GM15510 (cell line): ENCODE results near the gene H6PD.

ENCODE experiments used
- POLR2A ChIP-seq: IDR thresholded peaks from 3 replicates; pipeline ENCODE4 v1.6.1; 2011; ENCODE audit warnings: borderline replicate concordance; ENCODE audit not compliant: insufficient read length; ENCODE audit errors: extremely low read depth

Gene H6PD

GRCh38 chr1:9305216-9305615 is 70.6 kb downstream of the H6PD start:
- TF ChIP-seq POLR2A, result no peak

- no peak for TF ChIP-seq POLR2A
Measured at GRCh38 chr1:9306006-9306405, 71.4 kb downstream of the H6PD start.

- TF ChIP-seq POLR2A, result no peak
Measured at GRCh38 chr1:9307303-9307702, 72.7 kb downstream of the H6PD start.

GRCh38 chr1:9308236-9308785 is 73.7 kb downstream of the H6PD start:
- TF ChIP-seq POLR2A, result no peak

GRCh38 chr1:9309080-9309479 is 74.5 kb downstream of the H6PD start:
- no peak for TF ChIP-seq POLR2A

- TF ChIP-seq POLR2A, result no peak
Measured at GRCh38 chr1:9309991-9310390, 75.4 kb downstream of the H6PD start.

- TF ChIP-seq POLR2A, result no peak
Measured at GRCh38 chr1:9311029-9311428, 76.5 kb downstream of the H6PD start.

GRCh38 chr1:9311479-9311878 is 76.9 kb downstream of the H6PD start:
- no peak for TF ChIP-seq POLR2A

GRCh38 chr1:9312168-9312720 is 77.7 kb downstream of the H6PD start:
- TF ChIP-seq POLR2A, result no peak

GRCh38 chr1:9313576-9313975 is 79.0 kb downstream of the H6PD start:
- no peak for TF ChIP-seq POLR2A

- no peak for TF ChIP-seq POLR2A
Measured at GRCh38 chr1:9314111-9314510, 79.5 kb downstream of the H6PD start.

- no peak for TF ChIP-seq POLR2A
Measured at GRCh38 chr1:9314711-9315379, 80.3 kb downstream of the H6PD start.

GRCh38 chr1:9315411-9316079 is 81.0 kb downstream of the H6PD start:
- no peak for TF ChIP-seq POLR2A

GRCh38 chr1:9316080-9316444 is 81.5 kb downstream of the H6PD start:
- TF ChIP-seq POLR2A, result no peak

- no peak for TF ChIP-seq POLR2A
Measured at GRCh38 chr1:9316512-9316911, 81.9 kb downstream of the H6PD start.

- TF ChIP-seq POLR2A, result no peak
Measured at GRCh38 chr1:9317072-9317471, 82.5 kb downstream of the H6PD start.
